ENCODE measurements around the gene METTL5. TPM values are rescaled to one million over a fixed set of nuclear protein-coding genes. Genes with fewer than 3 reads are reported as not detected.
"Not testable (repeated sequence)": the region's sequence is repeated elsewhere in the genome, so short reads cannot be mapped to it uniquely, and the experiment has no call there.

Gene METTL5
- 10 to 100 TPM; 57.3 to 76.8 TPM for total RNA-seq
- long read RNA-seq, donor 1, transcript METTL5-203 (8 exons, 800 nt), result major isoform, 8 of 18 reads
- long read RNA-seq, donor 1, partial matches to known transcripts, result 0 of 18 reads
- long read RNA-seq, donor 1, other reads (novel, unspliced or antisense), result 3 of 18 reads
- long read RNA-seq, donor 2, transcript METTL5-206 (8 exons, 880 nt), result major isoform, 25 of 49 reads
- long read RNA-seq, donor 2, transcript METTL5-201 (7 exons, 1,010 nt), result minor isoform, 5 of 49 reads
- long read RNA-seq, donor 2, transcript METTL5-203 (8 exons, 800 nt), result minor isoform, 11 of 49 reads
- long read RNA-seq, donor 2, partial matches to known transcripts, result 1 of 49 reads
- long read RNA-seq, donor 2, other reads (novel, unspliced or antisense), result 7 of 49 reads

- intact Hi-C loops (cut with DNase I), result loop anchor here in 1 of 2 donors (10.0 kb wide), 1 partner anchor 90 kb away; no protein-coding TSS in a partner anchor
- DNase-seq (ENCODE audit: low spot score), result peak; percentile 95
These were observed at the start of gene METTL5 for GRCh38 chr2:169824373-169825333. Gene METTL5, minus strand, starts transcription at chr2:169824905. Its CDS starts 308 bp downstream, at chr2:169824597.

GRCh38 chr2:169871994-169872393, 47.3 kb upstream of the METTL5 start:
- intact Hi-C loops (cut with DNase I), result no loop called here
- no peak for DNase-seq (ENCODE audit: low spot score)

- DNase-seq (ENCODE audit: low spot score); intact Hi-C loops (cut with DNase I): not testable (repeated sequence)
These were observed 46.7 kb upstream of the METTL5 start for GRCh38 chr2:169871369-169871768.

GRCh38 chr2:169868951-169869350, 44.2 kb upstream of the METTL5 start:
- DNase-seq (ENCODE audit: low spot score), result no peak
- intact Hi-C loops (cut with DNase I), result no loop called here

GRCh38 chr2:169867579-169867978, 42.9 kb upstream of the METTL5 start:
- intact Hi-C loops (cut with DNase I), result no loop called here
- DNase-seq (ENCODE audit: low spot score), result no peak

- intact Hi-C loops (cut with DNase I); DNase-seq (ENCODE audit: low spot score): not testable (repeated sequence)
These were observed 41.5 kb upstream of the METTL5 start for GRCh38 chr2:169866230-169866629.

- intact Hi-C loops (cut with DNase I), result no loop called here
- DNase-seq (ENCODE audit: low spot score), result no peak
These were observed 40.8 kb upstream of the METTL5 start for GRCh38 chr2:169865492-169865891.

GRCh38 chr2:169862816-169863215, 38.1 kb upstream of the METTL5 start:
- DNase-seq (ENCODE audit: low spot score), result no peak
- intact Hi-C loops (cut with DNase I), result no loop called here

GRCh38 chr2:169860149-169860548, 35.4 kb upstream of the METTL5 start:
- DNase-seq (ENCODE audit: low spot score), result no peak
- intact Hi-C loops (cut with DNase I), result no loop called here

- intact Hi-C loops (cut with DNase I), result no loop called here
- DNase-seq (ENCODE audit: low spot score), result no peak
These were observed 34.7 kb upstream of the METTL5 start for GRCh38 chr2:169859423-169859822.

GRCh38 chr2:169855281-169856258, 30.9 kb upstream of the METTL5 start:
- intact Hi-C loops (cut with DNase I); DNase-seq (ENCODE audit: low spot score): not testable (repeated sequence)

GRCh38 chr2:169853041-169853668, 28.4 kb upstream of the METTL5 start:
- intact Hi-C loops (cut with DNase I), result no loop called here

GRCh38 chr2:169849710-169850109, 25.0 kb upstream of the METTL5 start:
- no peak for DNase-seq (ENCODE audit: low spot score)
- intact Hi-C loops (cut with DNase I), result no loop called here

More at GRCh38 chr2:169853041-169853668, 28.4 kb upstream of the METTL5 start:
- DNase-seq (ENCODE audit: low spot score), result no peak

- DNase-seq (ENCODE audit: low spot score); intact Hi-C loops (cut with DNase I): not testable (repeated sequence)
These were observed 24.4 kb upstream of the METTL5 start for GRCh38 chr2:169848959-169849693.

GRCh38 chr2:169845016-169845415, 20.3 kb upstream of the METTL5 start:
- intact Hi-C loops (cut with DNase I), result no loop called here
- DNase-seq (ENCODE audit: low spot score), result no peak

GRCh38 chr2:169841625-169842024, 16.9 kb upstream of the METTL5 start:
- DNase-seq (ENCODE audit: low spot score); intact Hi-C loops (cut with DNase I): not testable (repeated sequence)

GRCh38 chr2:169840747-169841142, 16.0 kb upstream of the METTL5 start:
- DNase-seq (ENCODE audit: low spot score), result no peak
- intact Hi-C loops (cut with DNase I), result no loop called here
